Suppressor macrophage (primary cell): ENCODE measurements around the gene PRKAB2.
"Not testable (repeated sequence)": the region's sequence is repeated elsewhere in the genome, so short reads cannot be mapped to it uniquely, and the experiment has no call there.

Experiments
- DNase-seq, 4 experiments: peaks; one replicate each; pipeline ENCODE4 v3.0.0-alpha.2; 2020 to 2022

PRKAB2 gene

DNA sequence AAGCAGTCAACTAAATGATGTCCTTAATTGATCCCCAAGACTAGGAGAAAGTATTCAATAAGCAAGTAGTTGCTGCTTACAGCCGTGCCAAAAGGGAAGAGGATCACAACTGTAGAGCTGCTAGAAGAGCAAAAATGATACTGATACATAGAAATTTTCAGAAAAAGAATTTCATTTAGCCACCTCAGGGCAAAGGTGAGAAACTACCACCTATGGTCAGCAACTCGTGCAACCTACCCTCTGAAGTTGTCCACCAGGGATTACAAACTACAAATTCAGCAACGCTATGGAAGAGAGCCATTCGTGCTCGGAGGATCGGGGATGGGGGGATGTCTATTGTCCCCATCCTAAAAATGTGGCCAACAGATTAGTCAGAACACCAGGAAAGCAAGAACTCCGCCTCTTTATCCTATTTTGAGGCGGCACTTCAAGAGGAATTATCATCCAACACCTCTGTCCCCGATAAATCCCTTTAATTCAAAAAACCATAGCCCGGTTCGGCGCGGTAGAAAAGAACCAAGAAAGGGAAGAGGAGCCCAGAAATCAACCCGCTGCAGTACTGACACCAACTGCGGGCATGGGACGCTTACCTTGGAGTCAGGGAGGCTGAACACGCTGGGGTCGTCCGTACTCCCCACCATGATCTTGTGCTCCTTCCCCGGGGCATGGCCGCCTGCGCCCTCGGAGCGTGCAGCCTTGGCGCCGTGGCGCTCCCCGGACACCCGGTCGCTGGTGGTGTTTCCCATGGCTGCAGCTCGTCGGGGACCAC is 687 bp downstream of the PRKAB2 start:
- peak in 3 of 4 experiments; percentile 10 to 16 (median 11) for DNase-seq

- DNase-seq, result no peak
Observed at GRCh38 chr1:147169840-147170674, 2.2 kb downstream of the PRKAB2 start.

- no peak for DNase-seq
Observed at GRCh38 chr1:147169171-147169570, 3.1 kb downstream of the PRKAB2 start.

DNA sequence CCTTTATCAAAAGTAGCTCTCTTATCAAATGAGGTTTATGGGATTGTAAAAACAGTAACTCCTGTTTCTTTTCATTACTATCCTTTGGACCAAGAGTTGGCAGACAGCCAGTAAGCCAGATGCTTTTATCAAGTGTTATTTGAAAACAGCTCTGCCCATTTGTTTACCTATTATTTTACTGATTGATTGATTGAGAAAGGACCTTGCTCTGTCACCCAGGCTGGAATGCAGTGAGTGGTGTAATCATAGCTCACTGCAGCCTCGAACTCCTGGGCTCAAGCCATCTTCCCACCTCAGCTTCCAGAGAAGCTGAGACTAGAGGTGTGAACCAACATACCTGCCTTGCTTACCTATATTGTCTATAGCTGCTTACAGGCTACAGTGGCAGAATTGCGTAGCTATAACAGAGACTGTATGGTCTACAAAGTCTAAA is 3.6 kb downstream of the PRKAB2 start:
- no peak for DNase-seq

DNA sequence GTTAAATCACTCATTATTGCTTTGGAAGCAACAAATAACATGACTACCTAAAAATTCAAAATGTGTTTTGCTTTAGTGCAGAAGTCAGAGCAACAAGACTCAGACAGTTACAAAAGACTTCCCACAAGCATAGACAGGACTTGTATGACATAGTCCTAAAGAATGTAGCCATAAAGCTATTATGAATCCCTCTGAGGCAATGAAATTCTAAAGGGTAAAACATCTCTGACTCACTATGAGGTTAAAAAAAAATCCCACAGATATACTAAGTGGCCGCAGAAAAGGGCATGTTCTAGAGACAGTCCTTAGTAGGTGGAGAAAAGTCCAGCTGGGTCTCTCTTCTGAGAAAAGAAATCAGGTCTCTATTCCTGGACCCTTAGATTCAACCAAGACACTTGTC is 4.9 kb downstream of the PRKAB2 start:
- DNase-seq, result peak in 2 of 4 experiments; percentile 7 to 45

GRCh38 chr1:147163019-147163418 is 9.3 kb downstream of the PRKAB2 start:
- no peak for DNase-seq

DNA sequence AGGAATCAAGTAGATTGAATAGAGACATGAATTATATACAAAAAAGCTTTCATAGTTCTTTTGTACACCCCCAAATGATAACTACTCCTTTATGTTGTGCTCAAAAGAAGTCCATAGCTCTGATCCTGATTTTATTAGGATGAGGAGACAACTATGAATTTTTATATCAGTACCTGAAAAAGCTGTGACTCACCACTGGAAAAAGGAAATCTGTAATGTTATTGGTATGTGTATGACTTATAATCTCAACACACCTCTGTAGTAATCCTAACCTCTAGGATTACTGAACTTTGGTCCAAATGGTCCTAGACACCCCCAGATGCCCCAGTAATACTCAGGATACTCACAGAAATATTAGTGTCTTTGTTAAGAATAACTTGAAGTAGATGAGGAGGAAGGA is 10.2 kb downstream of the PRKAB2 start:
- DNase-seq, result no peak

DNA sequence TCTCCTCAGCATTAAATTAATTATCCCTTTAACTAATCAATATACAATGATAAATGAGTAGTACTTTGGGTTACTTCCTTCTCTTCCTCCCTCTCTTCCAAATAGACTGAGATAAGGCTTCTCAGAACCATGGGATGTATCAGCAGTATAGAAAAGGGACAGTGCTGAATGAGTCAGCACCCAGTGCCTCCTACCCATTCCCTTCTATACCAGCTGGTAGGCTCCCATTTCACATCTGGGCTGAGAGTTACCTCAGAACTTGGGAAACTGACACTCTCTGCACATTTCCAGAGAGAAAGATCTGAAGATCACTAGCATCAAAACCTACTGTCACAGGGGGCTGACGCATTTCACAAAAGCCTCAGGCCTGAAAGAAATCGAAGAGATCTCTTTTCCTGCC is 15.2 kb downstream of the PRKAB2 start:
- DNase-seq, result peak in 3 of 4 experiments; percentile 28 to 55 (median 41)

- DNase-seq, result no peak
Observed at GRCh38 chr1:147156642-147157041, 15.6 kb downstream of the PRKAB2 start.

- no peak for DNase-seq
Observed at GRCh38 chr1:147152772-147153171, 19.5 kb downstream of the PRKAB2 start.

GRCh38 chr1:147151244-147151643 is 21.0 kb downstream of the PRKAB2 start:
- no peak for DNase-seq

DNA sequence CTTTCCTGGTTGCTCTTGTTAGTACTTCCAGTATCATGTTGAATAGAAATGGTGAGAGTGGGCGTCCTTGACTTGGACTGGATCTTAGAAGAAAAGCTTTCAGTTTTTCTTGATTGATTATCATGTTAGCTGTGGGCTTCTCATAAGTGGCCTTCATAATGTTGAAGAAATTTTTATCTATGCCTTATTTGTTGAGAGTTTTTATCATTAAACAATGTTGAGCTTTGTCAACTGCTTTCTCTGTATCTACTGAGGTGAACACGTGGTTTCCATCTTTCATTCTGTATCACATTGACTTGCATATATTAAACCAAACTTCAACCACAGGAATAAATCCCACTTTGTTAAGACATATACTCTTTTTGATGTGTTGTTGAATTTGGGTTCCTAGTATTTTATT is 29.4 kb downstream of the PRKAB2 start:
- no peak for DNase-seq

GRCh38 chr1:147130721-147131120 is 41.5 kb downstream of the PRKAB2 start:
- not testable (repeated sequence) for DNase-seq

DNA sequence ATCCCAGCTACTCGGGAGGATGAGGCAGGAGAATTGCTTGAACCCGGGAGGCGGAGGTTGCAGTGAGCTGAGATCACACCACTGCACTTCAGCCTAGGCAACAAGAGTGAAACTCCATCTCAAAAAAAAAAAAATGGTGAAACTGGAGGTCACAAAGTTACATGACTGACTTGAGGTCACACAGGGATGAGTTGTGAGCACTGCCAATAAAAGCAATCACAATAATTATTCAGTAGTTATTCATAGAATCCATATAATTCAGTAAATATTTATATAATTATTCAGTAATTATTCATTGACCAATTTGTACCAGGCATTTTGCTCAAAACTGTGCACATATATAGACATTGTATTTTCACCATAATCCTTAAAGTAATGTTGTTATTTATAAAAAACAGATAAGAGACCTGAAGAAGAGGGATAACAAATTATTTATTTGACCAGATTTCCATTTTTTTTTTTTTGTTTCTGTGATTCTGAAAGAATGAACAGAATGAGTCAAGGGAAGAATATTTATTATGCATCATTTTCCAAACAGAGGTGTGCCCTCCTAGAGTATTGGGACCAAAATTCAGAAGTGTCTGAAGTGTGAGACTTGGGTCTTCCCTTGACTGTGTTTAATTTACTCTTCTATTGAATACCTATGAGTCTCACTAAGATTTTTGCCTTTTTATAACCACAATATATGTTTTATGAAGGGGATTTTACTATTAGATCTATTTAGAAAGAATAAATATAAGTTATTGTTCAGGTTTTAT is 43.0 kb downstream of the PRKAB2 start:
- DNase-seq, result no peak

- DNase-seq, result no peak
Observed at GRCh38 chr1:147124266-147124665, 48.0 kb downstream of the PRKAB2 start.

DNA sequence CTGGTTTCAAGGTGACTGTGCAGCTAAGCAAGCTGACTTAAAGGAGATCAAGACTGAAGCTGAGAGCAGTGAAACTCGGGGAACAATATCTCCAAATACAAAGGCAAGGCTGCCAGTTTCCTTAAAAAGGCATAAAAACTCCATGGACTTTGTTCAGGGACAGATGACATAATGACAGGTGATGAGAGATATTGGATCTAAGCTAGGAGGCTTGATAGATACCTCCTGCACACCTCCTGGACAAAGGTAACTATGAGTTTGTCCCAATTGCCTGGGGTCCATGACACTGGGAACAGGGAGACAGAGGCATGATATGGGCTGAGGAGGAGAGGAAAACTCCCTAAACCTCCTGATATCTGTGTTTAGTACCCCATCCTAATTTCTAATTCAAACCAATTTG is 55.2 kb downstream of the PRKAB2 start:
- no peak for DNase-seq

GRCh38 chr1:147115496-147115895 is 56.8 kb downstream of the PRKAB2 start:
- no peak for DNase-seq

DNA sequence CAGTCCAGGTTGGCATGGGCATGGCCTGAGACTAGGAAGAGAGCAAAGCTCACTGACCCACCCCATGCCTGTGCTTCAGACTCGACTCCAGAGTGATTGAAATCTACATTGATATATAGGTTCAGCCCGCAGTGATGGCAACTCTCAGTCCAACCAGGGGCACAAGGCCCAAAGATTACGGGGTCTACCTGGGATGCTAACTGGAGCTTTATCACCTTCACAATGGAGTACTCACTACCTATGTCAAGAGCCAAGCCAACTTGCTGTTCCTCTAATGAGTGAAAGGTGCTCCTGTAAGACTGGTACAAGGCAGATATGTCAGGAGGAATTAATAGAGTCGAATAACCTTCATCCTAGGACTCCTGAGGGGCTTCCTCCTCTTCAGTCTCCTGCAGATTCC is 57.2 kb downstream of the PRKAB2 start:
- DNase-seq, result not testable (repeated sequence)

DNA sequence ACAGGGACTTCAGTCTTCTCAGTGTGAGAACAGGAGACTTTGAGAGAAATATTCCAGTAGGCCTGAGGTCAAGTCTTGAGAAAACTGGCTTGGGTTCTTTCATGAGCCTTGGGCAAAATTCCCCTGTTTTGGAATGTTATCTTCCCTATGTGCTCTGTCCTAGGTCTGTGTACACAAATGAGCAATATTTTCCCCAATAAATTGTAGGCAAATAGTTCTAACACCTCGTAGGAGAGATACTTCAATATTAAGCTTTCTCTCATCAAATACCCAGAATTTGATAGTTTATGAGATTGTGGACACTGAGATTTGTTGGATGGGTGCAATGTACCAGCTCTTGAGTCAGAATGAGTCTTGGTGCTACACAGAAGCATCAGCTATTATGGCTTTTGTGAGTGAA is 57.9 kb downstream of the PRKAB2 start:
- DNase-seq, result not testable (repeated sequence)

DNA sequence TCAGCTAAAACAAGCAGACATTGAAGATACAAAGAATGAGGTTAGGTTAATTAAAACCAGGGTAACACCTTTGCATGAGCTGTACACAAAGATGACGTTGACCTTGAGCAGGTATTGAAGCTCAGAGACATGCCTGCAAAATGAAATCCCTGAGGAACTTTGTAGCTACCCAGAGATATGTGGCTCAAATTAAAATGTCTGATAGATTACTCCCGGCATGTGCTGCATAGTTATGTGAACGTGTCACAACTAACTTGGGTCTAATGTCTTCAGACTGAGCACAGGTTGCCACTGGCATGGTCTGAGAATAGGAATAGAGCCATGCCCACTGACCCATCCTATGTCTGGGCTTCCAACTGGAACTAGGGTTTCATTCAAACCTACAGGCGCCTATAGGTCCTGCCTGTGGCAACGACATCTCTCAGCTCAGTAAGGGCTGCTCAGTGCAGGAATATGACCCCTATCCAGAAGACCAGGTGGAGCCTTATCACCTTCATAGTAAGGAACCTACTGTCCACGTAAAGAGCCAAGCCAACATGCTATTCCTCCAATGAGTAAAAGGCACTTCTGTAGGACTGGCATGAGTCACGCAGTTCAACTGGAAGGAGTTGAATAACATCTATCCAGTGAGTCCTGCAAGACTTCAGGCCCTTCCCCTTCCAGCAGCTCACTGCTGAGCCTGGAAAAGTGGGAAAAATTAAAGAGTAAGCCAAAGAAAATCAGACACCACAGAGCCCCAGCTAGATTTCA is 60.7 kb downstream of the PRKAB2 start:
- DNase-seq, result no peak

GRCh38 chr1:147110872-147111271 is 61.4 kb downstream of the PRKAB2 start:
- DNase-seq, result no peak

- DNase-seq, result no peak
Observed at GRCh38 chr1:147110434-147110833, 61.8 kb downstream of the PRKAB2 start.
